HL-60 (cell line): ENCODE results near the gene PLA2G4E.

Experiments
- GABPA ChIP-seq: IDR thresholded peaks from 2 replicates; pipeline ENCODE4 v1.6.1; 2012; ENCODE audit warnings: low read depth
- POLR2AphosphoS5 ChIP-seq: IDR thresholded peaks from 2 replicates; pipeline ENCODE4 v1.6.1; 2012; ENCODE audit warnings: low read depth
- REST ChIP-seq: IDR thresholded peaks from 2 replicates; pipeline ENCODE4 v1.6.1; 2012; ENCODE audit warnings: low read depth; ENCODE audit not compliant: insufficient replicate concordance
- TF ChIP-seq, protein P1 (sequence below): IDR thresholded peaks from one replicate; pipeline ENCODE4 v1.5.1; 2011; ENCODE audit warnings: low read length, control low read depth, inconsistent platforms; ENCODE audit not compliant: insufficient read depth

- TF ChIP-seq, protein P1, sequence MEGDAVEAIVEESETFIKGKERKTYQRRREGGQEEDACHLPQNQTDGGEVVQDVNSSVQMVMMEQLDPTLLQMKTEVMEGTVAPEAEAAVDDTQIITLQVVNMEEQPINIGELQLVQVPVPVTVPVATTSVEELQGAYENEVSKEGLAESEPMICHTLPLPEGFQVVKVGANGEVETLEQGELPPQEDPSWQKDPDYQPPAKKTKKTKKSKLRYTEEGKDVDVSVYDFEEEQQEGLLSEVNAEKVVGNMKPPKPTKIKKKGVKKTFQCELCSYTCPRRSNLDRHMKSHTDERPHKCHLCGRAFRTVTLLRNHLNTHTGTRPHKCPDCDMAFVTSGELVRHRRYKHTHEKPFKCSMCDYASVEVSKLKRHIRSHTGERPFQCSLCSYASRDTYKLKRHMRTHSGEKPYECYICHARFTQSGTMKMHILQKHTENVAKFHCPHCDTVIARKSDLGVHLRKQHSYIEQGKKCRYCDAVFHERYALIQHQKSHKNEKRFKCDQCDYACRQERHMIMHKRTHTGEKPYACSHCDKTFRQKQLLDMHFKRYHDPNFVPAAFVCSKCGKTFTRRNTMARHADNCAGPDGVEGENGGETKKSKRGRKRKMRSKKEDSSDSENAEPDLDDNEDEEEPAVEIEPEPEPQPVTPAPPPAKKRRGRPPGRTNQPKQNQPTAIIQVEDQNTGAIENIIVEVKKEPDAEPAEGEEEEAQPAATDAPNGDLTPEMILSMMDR: no peak
- no peak for TF ChIP-seq GABPA
- TF ChIP-seq REST: no peak
- TF ChIP-seq POLR2AphosphoS5: no peak
Observed at GRCh38 chr15:41944313-41944940, 76.4 kb downstream of the PLA2G4E start.
